Esophagus squamous epithelium (tissue), 4 donors: ENCODE measurements around the gene ISG20.

Source experiments
- CTCF ChIP-seq, 6 experiments: fragments of 450-650 bp in 4 of 6; fragments of 200-600 bp in 2 of 6; sonication (generic) in 2 of 6; IDR thresholded peaks; one replicate each; pipeline ENCODE4 v1.5.1; 2016 to 2019; ENCODE audit warnings: antibody characterized with exemption in 6 of 6, mild to moderate bottlenecking in 4 of 6, moderate library complexity in 4 of 6
- POLR2A ChIP-seq, 4 donors: fragments of 450-650 bp; IDR thresholded peaks; one replicate each; pipeline ENCODE4 v1.6.1; 2017; ENCODE audit warnings: antibody characterized with exemption in 4 of 4, mild to moderate bottlenecking in 4 of 4, moderate library complexity in 3 of 4

- no peak for TF ChIP-seq CTCF (IDR thresholded peaks at IDR 0.05)
- peak in 2 of 4 donors; percentile 14 to 80 for TF ChIP-seq POLR2A (IDR thresholded peaks at IDR 0.05)
These were observed 2.8 kb upstream of the ISG20 start for GRCh38 chr15:88636050-88636449.
